ENCODE measurements around the gene GABRD.

GABRD gene

GRCh38 chr1:2004856-2005255, 14.3 kb upstream of the GABRD start:
- no peak overlapping the region for H3K27ac ChIP-seq (ENCODE audit: low read length)
- H3K27me3 ChIP-seq (ENCODE audit: control insufficient read depth, insufficient read depth, low read length): peaks cover 7% of the 10 kb centered on the region
- H3K9ac ChIP-seq (ENCODE audit: low read length): no peak overlapping the region
- H3K9me3 ChIP-seq (ENCODE audit: control insufficient read depth, low read depth, low read length): no peaks in the 10 kb centered on the region
- H3K4me1 ChIP-seq (ENCODE audit: control insufficient read depth, low read depth, low read length): no peaks in the 10 kb centered on the region
- no peaks in the 10 kb centered on the region for H3K36me3 ChIP-seq (ENCODE audit: control insufficient read depth, low read depth, low read length)
- no peak overlapping the region for H3K4me3 ChIP-seq (ENCODE audit: low read length)

GRCh38 chr1:2009101-2010053, 9.8 kb upstream of the GABRD start:
- Histone ChIP-seq H3K36me3 (ENCODE audit: control insufficient read depth, low read depth, low read length) (no peaks in the 10 kb centered on the region), H3K9me3 (ENCODE audit: control insufficient read depth, low read depth, low read length) (no peaks in the 10 kb centered on the region), H3K9ac (ENCODE audit: low read length) (no peak overlapping the region), H3K4me1 (ENCODE audit: control insufficient read depth, low read depth, low read length) (no peaks in the 10 kb centered on the region), H3K4me3 (ENCODE audit: low read length) (no peak overlapping the region), H3K27me3 (ENCODE audit: control insufficient read depth, insufficient read depth, low read length) (no peaks in the 10 kb centered on the region), H3K27ac (ENCODE audit: low read length) (no peak overlapping the region)

- H3K9ac ChIP-seq (ENCODE audit: low read length): no peak overlapping the region
- no peaks in the 10 kb centered on the region for H3K36me3 ChIP-seq (ENCODE audit: control insufficient read depth, low read depth, low read length)
- no peak overlapping the region for H3K27ac ChIP-seq (ENCODE audit: low read length)
- no peak overlapping the region for H3K4me3 ChIP-seq (ENCODE audit: low read length)
- H3K4me1 ChIP-seq (ENCODE audit: control insufficient read depth, low read depth, low read length): no peaks in the 10 kb centered on the region
- peaks cover 17% of the 10 kb centered on the region for H3K27me3 ChIP-seq (ENCODE audit: control insufficient read depth, insufficient read depth, low read length)
- no peaks in the 10 kb centered on the region for H3K9me3 ChIP-seq (ENCODE audit: control insufficient read depth, low read depth, low read length)
Measured at GRCh38 chr1:2014181-2014580, 5.0 kb upstream of the GABRD start.

- Histone ChIP-seq H3K9me3 (ENCODE audit: control insufficient read depth, low read depth, low read length) (no peaks in the 10 kb centered on the region), H3K4me1 (ENCODE audit: control insufficient read depth, low read depth, low read length) (no peaks in the 10 kb centered on the region), H3K36me3 (ENCODE audit: control insufficient read depth, low read depth, low read length) (no peaks in the 10 kb centered on the region), H3K27ac (ENCODE audit: low read length) (no peak overlapping the region), H3K9ac (ENCODE audit: low read length) (no peak overlapping the region), H3K27me3 (ENCODE audit: control insufficient read depth, insufficient read depth, low read length) (peaks cover 23% of the 10 kb centered on the region), H3K4me3 (ENCODE audit: low read length) (no peak overlapping the region)
Measured at GRCh38 chr1:2014741-2015735, 4.1 kb upstream of the GABRD start.

- Histone ChIP-seq H3K9me3 (ENCODE audit: control insufficient read depth, low read depth, low read length) (no peaks in the 10 kb centered on the region), H3K27ac (ENCODE audit: low read length) (no peak overlapping the region), H3K27me3 (ENCODE audit: control insufficient read depth, insufficient read depth, low read length) (peaks cover 34% of the 10 kb centered on the region), H3K4me1 (ENCODE audit: control insufficient read depth, low read depth, low read length) (no peaks in the 10 kb centered on the region), H3K4me3 (ENCODE audit: low read length) (no peak overlapping the region), H3K36me3 (ENCODE audit: control insufficient read depth, low read depth, low read length) (no peaks in the 10 kb centered on the region), H3K9ac (ENCODE audit: low read length) (no peak overlapping the region)
Measured at GRCh38 chr1:2016123-2016522, 3.0 kb upstream of the GABRD start.

- H3K36me3 ChIP-seq (ENCODE audit: control insufficient read depth, low read depth, low read length): no peaks in the 10 kb centered on the region
- no peaks in the 10 kb centered on the region for H3K4me1 ChIP-seq (ENCODE audit: control insufficient read depth, low read depth, low read length)
- H3K9ac ChIP-seq (ENCODE audit: low read length): no peak overlapping the region
- H3K9me3 ChIP-seq (ENCODE audit: control insufficient read depth, low read depth, low read length): no peaks in the 10 kb centered on the region
- no peak overlapping the region for H3K27ac ChIP-seq (ENCODE audit: low read length)
- peak overlapping the region; percentile 37 for H3K4me3 ChIP-seq (ENCODE audit: low read length)
- peaks cover 36% of the 10 kb centered on the region for H3K27me3 ChIP-seq (ENCODE audit: control insufficient read depth, insufficient read depth, low read length)
Measured at GRCh38 chr1:2018217-2019171, 651 bp upstream of the GABRD start.

- Histone ChIP-seq H3K4me1 (ENCODE audit: control insufficient read depth, low read depth, low read length) (no peaks in the 10 kb centered on the region), H3K9me3 (ENCODE audit: control insufficient read depth, low read depth, low read length) (no peaks in the 10 kb centered on the region), H3K9ac (ENCODE audit: low read length) (no peak overlapping the region), H3K27ac (ENCODE audit: low read length) (no peak overlapping the region), H3K36me3 (ENCODE audit: control insufficient read depth, low read depth, low read length) (no peaks in the 10 kb centered on the region), H3K27me3 (ENCODE audit: control insufficient read depth, insufficient read depth, low read length) (peaks cover 36% of the 10 kb centered on the region), H3K4me3 (ENCODE audit: low read length) (peak overlapping the region; percentile 24)
Measured at GRCh38 chr1:2019571-2020309, 595 bp downstream of the GABRD start.

- no peaks in the 10 kb centered on the region for H3K9me3 ChIP-seq (ENCODE audit: control insufficient read depth, low read depth, low read length)
- peaks cover 36% of the 10 kb centered on the region for H3K27me3 ChIP-seq (ENCODE audit: control insufficient read depth, insufficient read depth, low read length)
- no peaks in the 10 kb centered on the region for H3K4me1 ChIP-seq (ENCODE audit: control insufficient read depth, low read depth, low read length)
- no peak overlapping the region for H3K9ac ChIP-seq (ENCODE audit: low read length)
- no peak overlapping the region for H3K4me3 ChIP-seq (ENCODE audit: low read length)
- H3K36me3 ChIP-seq (ENCODE audit: control insufficient read depth, low read depth, low read length): no peaks in the 10 kb centered on the region
- H3K27ac ChIP-seq (ENCODE audit: low read length): no peak overlapping the region
Measured at GRCh38 chr1:2020310-2020655, 1.1 kb downstream of the GABRD start.

GRCh38 chr1:2021550-2021949, 2.4 kb downstream of the GABRD start:
- no peak overlapping the region for H3K9ac ChIP-seq (ENCODE audit: low read length)
- H3K9me3 ChIP-seq (ENCODE audit: control insufficient read depth, low read depth, low read length): no peaks in the 10 kb centered on the region
- H3K36me3 ChIP-seq (ENCODE audit: control insufficient read depth, low read depth, low read length): no peaks in the 10 kb centered on the region
- peaks cover 36% of the 10 kb centered on the region for H3K27me3 ChIP-seq (ENCODE audit: control insufficient read depth, insufficient read depth, low read length)
- H3K27ac ChIP-seq (ENCODE audit: low read length): no peak overlapping the region
- no peaks in the 10 kb centered on the region for H3K4me1 ChIP-seq (ENCODE audit: control insufficient read depth, low read depth, low read length)
- H3K4me3 ChIP-seq (ENCODE audit: low read length): no peak overlapping the region

- no peak overlapping the region for H3K9ac ChIP-seq (ENCODE audit: low read length)
- no peak overlapping the region for H3K27ac ChIP-seq (ENCODE audit: low read length)
- H3K36me3 ChIP-seq (ENCODE audit: control insufficient read depth, low read depth, low read length): no peaks in the 10 kb centered on the region
- H3K4me3 ChIP-seq (ENCODE audit: low read length): no peak overlapping the region
- no peaks in the 10 kb centered on the region for H3K4me1 ChIP-seq (ENCODE audit: control insufficient read depth, low read depth, low read length)
- peaks cover 36% of the 10 kb centered on the region for H3K27me3 ChIP-seq (ENCODE audit: control insufficient read depth, insufficient read depth, low read length)
- H3K9me3 ChIP-seq (ENCODE audit: control insufficient read depth, low read depth, low read length): no peaks in the 10 kb centered on the region
Measured at GRCh38 chr1:2022063-2022770, 3.1 kb downstream of the GABRD start.

Measured in iPS-18a (cell line).